Measurements from ENCODE around the gene AMY1B.
"Not testable (repeated sequence)": the region's sequence is repeated elsewhere in the genome, so short reads cannot be mapped to it uniquely, and the experiment has no call there.

Gene AMY1B

DNA sequence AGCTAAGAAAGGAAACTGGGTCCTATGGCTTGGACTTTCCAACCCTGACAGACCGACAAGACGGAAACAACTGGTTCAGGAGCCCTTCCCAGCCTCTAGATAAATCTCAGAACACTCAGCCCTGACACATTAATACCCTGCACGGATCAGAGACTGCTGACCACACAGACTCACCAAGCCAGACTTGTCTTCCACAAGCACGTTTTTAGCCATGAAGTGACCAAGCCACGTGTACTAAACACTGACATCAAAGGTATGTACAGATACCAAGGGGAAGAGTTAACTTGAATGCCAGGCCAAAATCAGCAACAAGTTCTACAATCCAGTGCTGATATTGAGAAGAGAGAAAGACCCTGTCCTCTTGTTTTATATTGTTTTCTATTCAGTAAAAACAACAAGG is at the start of gene AMY1B:
TSS of gene AMY1B (minus strand) at position 101 of the 400 bp plus-strand sequence. CDS start 571 bp downstream, outside the sequence.
- not testable (repeated sequence) for FAIRE-seq; DNase-seq (ENCODE audit: insufficient read length, low spot score)

DNA sequence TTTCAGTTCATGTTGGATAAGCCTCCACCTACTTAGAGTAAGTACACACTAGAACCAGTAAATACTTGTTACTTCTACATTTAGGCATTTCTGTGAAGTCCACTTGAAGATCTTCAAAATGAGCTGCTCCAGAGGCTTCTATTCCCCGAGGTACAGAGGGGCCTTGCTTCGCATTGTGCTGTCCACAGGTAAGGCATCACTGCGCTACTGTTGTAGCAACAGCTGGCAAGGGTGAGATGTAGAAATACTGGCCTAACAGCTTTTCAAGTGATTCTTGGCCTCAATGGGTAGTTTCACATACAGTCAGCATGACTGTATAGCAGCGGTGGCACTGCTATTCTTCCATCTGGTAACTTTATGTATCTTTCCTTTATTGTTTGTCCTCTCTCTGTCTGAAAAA is 49.0 kb upstream of the AMY1B start:
- not testable (repeated sequence) for DNase-seq (ENCODE audit: insufficient read length, low spot score); FAIRE-seq

DNA sequence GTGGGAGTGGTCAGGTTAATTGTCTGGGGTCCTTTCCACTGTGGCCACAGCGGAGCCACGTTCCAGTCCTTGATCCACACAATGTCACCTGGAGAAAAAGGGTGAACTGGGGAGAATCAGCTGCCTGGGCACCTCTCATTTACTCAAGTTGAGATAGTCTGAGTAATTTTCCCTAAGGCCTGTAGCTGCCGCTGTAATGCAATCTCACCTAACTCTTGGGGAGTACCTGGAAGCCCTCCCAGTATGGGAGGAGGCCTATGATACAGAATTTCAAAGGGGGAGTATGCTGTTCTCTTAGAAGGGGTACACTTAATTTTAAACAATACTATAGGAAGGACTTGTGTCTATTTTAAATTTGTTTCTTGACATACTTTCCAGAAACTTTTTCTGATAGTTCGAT is 48.4 kb upstream of the AMY1B start:
- not testable (repeated sequence) for FAIRE-seq; DNase-seq (ENCODE audit: insufficient read length, low spot score)

DNA sequence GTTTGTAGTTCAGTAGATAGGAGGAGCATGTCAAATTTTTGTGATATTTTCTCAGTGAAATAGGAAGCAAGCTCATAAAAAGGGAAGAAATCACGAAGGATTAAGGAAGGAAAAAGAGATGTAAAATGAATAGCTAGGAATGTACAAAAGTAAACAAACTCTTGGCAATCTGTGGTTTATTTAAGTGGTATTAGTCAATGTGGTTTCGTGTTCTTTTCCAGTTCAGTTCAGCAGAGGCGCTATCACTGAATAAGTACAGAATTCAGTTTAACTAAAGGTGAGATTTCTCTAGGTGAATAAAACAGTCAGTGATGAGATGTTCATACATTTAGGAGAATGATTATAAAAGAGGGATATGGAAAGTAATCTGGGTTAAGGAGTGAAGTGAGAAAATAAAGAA is 42.0 kb upstream of the AMY1B start:
- DNase-seq (ENCODE audit: insufficient read length, low spot score); FAIRE-seq: not testable (repeated sequence)

DNA sequence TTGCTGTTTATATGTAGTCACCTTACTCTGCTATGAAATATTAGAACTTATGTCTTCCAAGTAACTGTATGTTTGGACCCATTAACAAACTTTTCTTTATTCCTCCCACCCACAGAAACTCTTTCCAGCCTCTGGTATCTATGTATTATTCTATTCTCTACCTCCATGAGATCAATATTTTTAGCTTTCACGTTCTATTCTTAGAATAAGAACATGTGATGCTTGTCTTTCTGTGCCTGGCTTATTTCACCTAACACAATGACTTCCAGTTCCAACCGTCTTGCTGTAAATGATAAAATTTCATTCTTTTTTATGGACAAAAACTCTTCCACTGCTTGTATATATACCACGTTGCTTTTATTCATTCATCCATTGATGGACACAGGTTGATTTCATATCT is 39.3 kb upstream of the AMY1B start:
- DNase-seq (ENCODE audit: insufficient read length, low spot score); FAIRE-seq: not testable (repeated sequence)

DNA sequence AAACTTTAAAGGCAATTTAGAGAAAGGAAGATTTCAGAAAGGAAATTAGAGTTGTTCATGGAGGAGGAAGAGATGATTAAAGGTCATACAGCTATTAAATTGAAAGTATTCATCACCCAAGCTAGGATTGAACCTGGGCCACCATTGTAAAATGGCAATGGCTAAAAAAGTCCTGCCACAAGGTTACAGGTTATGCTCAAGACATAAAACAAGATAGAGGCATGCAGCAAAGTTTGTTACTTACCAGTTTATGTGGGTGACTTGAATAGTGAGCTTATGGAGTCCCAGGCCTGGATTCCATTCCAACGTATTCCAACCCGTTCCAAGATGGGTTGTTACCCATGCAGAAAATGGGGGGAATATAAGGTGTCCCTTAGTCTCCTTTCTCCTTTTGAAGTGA is 25.5 kb upstream of the AMY1B start:
- not testable (repeated sequence) for DNase-seq (ENCODE audit: insufficient read length, low spot score); FAIRE-seq

DNA sequence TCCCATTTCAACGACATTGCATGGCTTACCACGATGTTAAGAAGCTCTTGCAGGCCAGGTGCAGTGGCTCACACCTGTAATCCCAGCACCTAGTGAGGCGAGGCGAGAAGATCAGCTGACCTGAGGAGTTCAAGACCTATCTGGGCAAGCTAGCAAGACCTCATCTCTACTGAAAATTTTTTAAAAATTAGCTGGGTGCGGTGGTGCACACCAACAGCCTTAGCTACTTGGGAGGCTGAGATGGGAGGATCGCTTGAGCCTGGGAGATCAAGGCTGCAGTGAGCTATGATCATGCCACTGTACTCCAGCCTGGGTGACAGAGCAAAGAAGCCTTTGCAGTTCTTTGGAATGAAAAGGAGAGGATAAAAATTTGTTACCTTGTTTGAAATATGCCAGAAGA is 21.4 kb upstream of the AMY1B start:
- FAIRE-seq; DNase-seq (ENCODE audit: insufficient read length, low spot score): not testable (repeated sequence)

DNA sequence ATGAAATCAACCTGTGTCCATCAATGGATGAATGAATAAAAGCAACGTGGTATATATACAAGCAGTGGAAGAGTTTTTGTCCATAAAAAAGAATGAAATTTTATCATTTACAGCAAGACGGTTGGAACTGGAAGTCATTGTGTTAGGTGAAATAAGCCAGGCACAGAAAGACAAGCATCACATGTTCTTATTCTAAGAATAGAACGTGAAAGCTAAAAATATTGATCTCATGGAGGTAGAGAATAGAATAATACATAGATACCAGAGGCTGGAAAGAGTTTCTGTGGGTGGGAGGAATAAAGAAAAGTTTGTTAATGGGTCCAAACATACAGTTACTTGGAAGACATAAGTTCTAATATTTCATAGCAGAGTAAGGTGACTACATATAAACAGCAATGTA is 14.4 kb upstream of the AMY1B start:
- FAIRE-seq; DNase-seq (ENCODE audit: insufficient read length, low spot score): not testable (repeated sequence)

DNA sequence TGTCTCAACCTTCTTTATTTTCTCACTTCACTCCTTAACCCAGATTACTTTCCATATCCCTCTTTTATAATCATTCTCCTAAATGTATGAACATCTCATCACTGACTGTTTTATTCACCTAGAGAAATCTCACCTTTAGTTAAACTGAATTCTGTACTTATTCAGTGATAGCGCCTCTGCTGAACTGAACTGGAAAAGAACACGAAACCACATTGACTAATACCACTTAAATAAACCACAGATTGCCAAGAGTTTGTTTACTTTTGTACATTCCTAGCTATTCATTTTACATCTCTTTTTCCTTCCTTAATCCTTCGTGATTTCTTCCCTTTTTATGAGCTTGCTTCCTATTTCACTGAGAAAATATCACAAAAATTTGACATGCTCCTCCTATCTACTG is 11.7 kb upstream of the AMY1B start:
- DNase-seq (ENCODE audit: insufficient read length, low spot score); FAIRE-seq: not testable (repeated sequence)

DNA sequence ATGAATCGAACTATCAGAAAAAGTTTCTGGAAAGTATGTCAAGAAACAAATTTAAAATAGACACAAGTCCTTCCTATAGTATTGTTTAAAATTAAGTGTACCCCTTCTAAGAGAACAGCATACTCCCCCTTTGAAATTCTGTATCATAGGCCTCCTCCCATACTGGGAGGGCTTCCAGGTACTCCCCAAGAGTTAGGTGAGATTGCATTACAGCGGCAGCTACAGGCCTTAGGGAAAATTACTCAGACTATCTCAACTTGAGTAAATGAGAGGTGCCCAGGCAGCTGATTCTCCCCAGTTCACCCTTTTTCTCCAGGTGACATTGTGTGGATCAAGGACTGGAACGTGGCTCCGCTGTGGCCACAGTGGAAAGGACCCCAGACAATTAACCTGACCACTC is 5.2 kb upstream of the AMY1B start:
- DNase-seq (ENCODE audit: insufficient read length, low spot score); FAIRE-seq: not testable (repeated sequence)

DNA sequence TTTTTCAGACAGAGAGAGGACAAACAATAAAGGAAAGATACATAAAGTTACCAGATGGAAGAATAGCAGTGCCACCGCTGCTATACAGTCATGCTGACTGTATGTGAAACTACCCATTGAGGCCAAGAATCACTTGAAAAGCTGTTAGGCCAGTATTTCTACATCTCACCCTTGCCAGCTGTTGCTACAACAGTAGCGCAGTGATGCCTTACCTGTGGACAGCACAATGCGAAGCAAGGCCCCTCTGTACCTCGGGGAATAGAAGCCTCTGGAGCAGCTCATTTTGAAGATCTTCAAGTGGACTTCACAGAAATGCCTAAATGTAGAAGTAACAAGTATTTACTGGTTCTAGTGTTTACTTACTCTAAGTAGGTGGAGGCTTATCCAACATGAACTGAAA is 4.7 kb upstream of the AMY1B start:
- FAIRE-seq; DNase-seq (ENCODE audit: insufficient read length, low spot score): not testable (repeated sequence)

DNA sequence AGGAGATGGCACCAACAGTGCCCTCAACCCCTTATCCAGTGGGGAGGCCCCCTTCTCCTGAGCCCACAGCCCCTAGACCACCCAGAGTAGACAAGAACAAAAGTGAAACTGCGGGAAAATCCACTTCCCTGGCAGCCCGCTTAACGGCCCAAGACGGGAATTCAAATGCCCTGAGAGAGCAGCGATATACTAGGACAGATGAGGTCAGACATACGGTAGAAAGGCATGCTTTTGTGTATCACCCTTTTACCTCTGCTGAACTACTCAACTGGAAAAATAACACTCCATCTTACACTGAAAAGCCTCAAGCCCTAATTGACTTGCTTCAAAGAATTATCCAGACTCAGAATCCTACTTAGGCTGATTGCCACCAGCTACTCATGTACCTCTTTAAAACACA is 1.4 kb upstream of the AMY1B start:
- not testable (repeated sequence) for FAIRE-seq; DNase-seq (ENCODE audit: insufficient read length, low spot score)

DNA sequence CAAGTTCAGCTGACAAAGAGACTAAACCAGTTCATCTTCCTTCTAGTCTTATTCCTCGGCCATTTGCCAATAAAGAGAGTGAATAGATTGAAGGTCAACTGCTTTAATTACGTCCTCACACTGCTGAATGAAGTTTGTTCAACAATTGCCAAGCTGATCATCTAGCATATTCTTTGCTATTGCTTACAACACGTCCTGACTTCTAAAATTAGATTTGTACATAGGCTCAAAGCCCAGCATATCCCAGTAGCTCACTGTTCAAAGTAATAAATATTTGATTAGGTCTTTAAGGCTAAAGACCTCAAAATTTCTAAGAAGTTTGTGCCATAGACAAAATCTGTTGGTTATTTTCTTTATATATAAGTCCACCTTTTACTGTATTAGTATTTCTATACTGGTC is 19.7 kb downstream of the AMY1B start:
- peak; percentile 87 for FAIRE-seq
- DNase-seq (ENCODE audit: insufficient read length, low spot score), result not testable (repeated sequence)

DNA sequence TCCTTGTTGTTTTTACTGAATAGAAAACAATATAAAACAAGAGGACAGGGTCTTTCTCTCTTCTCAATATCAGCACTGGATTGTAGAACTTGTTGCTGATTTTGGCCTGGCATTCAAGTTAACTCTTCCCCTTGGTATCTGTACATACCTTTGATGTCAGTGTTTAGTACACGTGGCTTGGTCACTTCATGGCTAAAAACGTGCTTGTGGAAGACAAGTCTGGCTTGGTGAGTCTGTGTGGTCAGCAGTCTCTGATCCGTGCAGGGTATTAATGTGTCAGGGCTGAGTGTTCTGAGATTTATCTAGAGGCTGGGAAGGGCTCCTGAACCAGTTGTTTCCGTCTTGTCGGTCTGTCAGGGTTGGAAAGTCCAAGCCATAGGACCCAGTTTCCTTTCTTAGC is 40.5 kb downstream of the AMY1B start, which contains the start of gene AMY1A:
TSS of gene AMY1A (plus strand) at position 301 of the 400 bp plus-strand sequence. CDS start 571 bp downstream, outside the sequence.
- not testable (repeated sequence) for FAIRE-seq; DNase-seq (ENCODE audit: insufficient read length, low spot score)

DNA sequence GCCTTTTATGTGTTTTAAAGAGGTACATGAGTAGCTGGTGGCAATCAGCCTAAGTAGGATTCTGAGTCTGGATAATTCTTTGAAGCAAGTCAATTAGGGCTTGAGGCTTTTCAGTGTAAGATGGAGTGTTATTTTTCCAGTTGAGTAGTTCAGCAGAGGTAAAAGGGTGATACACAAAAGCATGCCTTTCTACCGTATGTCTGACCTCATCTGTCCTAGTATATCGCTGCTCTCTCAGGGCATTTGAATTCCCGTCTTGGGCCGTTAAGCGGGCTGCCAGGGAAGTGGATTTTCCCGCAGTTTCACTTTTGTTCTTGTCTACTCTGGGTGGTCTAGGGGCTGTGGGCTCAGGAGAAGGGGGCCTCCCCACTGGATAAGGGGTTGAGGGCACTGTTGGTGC is 41.9 kb downstream of the AMY1B start:
- FAIRE-seq; DNase-seq (ENCODE audit: insufficient read length, low spot score): not testable (repeated sequence)

DNA sequence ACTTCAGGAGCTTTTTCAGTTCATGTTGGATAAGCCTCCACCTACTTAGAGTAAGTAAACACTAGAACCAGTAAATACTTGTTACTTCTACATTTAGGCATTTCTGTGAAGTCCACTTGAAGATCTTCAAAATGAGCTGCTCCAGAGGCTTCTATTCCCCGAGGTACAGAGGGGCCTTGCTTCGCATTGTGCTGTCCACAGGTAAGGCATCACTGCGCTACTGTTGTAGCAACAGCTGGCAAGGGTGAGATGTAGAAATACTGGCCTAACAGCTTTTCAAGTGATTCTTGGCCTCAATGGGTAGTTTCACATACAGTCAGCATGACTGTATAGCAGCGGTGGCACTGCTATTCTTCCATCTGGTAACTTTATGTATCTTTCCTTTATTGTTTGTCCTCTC is 45.1 kb downstream of the AMY1B start:
- not testable (repeated sequence) for FAIRE-seq; DNase-seq (ENCODE audit: insufficient read length, low spot score)

DNA sequence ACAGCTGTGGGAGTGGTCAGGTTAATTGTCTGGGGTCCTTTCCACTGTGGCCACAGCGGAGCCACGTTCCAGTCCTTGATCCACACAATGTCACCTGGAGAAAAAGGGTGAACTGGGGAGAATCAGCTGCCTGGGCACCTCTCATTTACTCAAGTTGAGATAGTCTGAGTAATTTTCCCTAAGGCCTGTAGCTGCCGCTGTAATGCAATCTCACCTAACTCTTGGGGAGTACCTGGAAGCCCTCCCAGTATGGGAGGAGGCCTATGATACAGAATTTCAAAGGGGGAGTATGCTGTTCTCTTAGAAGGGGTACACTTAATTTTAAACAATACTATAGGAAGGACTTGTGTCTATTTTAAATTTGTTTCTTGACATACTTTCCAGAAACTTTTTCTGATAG is 45.7 kb downstream of the AMY1B start:
- DNase-seq (ENCODE audit: insufficient read length, low spot score); FAIRE-seq: not testable (repeated sequence)

DNA sequence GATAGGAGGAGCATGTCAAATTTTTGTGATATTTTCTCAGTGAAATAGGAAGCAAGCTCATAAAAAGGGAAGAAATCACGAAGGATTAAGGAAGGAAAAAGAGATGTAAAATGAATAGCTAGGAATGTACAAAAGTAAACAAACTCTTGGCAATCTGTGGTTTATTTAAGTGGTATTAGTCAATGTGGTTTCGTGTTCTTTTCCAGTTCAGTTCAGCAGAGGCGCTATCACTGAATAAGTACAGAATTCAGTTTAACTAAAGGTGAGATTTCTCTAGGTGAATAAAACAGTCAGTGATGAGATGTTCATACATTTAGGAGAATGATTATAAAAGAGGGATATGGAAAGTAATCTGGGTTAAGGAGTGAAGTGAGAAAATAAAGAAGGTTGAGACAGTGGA is 52.1 kb downstream of the AMY1B start:
- not testable (repeated sequence) for DNase-seq (ENCODE audit: insufficient read length, low spot score); FAIRE-seq

DNA sequence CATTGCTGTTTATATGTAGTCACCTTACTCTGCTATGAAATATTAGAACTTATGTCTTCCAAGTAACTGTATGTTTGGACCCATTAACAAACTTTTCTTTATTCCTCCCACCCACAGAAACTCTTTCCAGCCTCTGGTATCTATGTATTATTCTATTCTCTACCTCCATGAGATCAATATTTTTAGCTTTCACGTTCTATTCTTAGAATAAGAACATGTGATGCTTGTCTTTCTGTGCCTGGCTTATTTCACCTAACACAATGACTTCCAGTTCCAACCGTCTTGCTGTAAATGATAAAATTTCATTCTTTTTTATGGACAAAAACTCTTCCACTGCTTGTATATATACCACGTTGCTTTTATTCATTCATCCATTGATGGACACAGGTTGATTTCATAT is 54.8 kb downstream of the AMY1B start:
- DNase-seq (ENCODE audit: insufficient read length, low spot score); FAIRE-seq: not testable (repeated sequence)
